Astrocyte of the cerebellum (primary cell): ENCODE measurements around the gene HMMR.
"Not testable (repeated sequence)": the region's sequence is repeated elsewhere in the genome, so short reads cannot be mapped to it uniquely, and the experiment has no call there.

ENCODE experiments used
- DNase-seq: peaks from one replicate; pipeline ENCODE4 v3.0.0-alpha.2; 2011; ENCODE audit warnings: low read depth
- H3K4me3 ChIP-seq: 2 replicates; pipeline ENCODE4 v1.5.1; 2011; ENCODE audit warnings: mild to moderate bottlenecking, low read depth, low read length, moderate library complexity
- in situ Hi-C: cut with HindIII; loops from 2 replicates; pipeline ENCODE4 v1.10.0; 2017; ENCODE audit warnings: low sequenced_read_pairs
- TF ChIP-seq, protein P1 (sequence below): IDR thresholded peaks from 2 replicates; pipeline ENCODE4 v1.5.1; 2012; ENCODE audit warnings: low read length, low read depth, moderate library complexity, mild to moderate bottlenecking; ENCODE audit errors: missing control alignments

HMMR gene, protein sequence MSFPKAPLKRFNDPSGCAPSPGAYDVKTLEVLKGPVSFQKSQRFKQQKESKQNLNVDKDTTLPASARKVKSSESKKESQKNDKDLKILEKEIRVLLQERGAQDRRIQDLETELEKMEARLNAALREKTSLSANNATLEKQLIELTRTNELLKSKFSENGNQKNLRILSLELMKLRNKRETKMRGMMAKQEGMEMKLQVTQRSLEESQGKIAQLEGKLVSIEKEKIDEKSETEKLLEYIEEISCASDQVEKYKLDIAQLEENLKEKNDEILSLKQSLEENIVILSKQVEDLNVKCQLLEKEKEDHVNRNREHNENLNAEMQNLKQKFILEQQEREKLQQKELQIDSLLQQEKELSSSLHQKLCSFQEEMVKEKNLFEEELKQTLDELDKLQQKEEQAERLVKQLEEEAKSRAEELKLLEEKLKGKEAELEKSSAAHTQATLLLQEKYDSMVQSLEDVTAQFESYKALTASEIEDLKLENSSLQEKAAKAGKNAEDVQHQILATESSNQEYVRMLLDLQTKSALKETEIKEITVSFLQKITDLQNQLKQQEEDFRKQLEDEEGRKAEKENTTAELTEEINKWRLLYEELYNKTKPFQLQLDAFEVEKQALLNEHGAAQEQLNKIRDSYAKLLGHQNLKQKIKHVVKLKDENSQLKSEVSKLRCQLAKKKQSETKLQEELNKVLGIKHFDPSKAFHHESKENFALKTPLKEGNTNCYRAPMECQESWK

GRCh38 chr5:163460562-163461171 lies at the start of gene HMMR:
Gene HMMR (plus strand): TSS chr5:163460632. CDS start chr5:163460693, 61 bp downstream.
- TF ChIP-seq, protein P1, sequence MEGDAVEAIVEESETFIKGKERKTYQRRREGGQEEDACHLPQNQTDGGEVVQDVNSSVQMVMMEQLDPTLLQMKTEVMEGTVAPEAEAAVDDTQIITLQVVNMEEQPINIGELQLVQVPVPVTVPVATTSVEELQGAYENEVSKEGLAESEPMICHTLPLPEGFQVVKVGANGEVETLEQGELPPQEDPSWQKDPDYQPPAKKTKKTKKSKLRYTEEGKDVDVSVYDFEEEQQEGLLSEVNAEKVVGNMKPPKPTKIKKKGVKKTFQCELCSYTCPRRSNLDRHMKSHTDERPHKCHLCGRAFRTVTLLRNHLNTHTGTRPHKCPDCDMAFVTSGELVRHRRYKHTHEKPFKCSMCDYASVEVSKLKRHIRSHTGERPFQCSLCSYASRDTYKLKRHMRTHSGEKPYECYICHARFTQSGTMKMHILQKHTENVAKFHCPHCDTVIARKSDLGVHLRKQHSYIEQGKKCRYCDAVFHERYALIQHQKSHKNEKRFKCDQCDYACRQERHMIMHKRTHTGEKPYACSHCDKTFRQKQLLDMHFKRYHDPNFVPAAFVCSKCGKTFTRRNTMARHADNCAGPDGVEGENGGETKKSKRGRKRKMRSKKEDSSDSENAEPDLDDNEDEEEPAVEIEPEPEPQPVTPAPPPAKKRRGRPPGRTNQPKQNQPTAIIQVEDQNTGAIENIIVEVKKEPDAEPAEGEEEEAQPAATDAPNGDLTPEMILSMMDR, result no peak
- no peak for DNase-seq
- H3K4me3 ChIP-seq, result peak within 1 kb of the TSS; percentile 65
- in situ Hi-C loops, result no loop called here

GRCh38 chr5:163415673-163416072 lies 44.8 kb upstream of the HMMR start:
- in situ Hi-C loops, DNase-seq, H3K4me3 ChIP-seq: not testable (repeated sequence)

GRCh38 chr5:163424836-163425235 lies 35.6 kb upstream of the HMMR start:
- no peak overlapping the region for H3K4me3 ChIP-seq
- in situ Hi-C loops, result no loop called here
- DNase-seq, result no peak
- TF ChIP-seq, protein P1, result no peak

DNA sequence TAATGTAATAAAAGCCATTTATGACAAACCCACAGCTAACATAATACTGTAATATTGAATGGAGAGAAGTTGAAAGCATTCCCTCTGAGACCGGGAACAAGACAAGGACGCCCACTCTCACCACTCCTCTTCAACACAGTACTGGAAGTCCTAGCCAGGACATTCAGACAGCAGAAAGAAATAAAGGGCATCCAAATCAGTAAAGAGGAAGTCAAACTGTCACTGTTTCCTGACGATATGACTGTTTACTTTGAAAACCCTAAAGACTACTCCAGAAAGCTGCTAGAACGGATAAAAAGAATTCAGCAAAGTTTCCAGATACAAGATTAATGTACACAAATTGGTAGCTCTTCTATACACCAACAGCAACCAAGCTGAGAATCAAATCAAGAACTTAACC lies 34.3 kb upstream of the HMMR start:
- in situ Hi-C loops, H3K4me3 ChIP-seq, DNase-seq: not testable (repeated sequence)

DNA sequence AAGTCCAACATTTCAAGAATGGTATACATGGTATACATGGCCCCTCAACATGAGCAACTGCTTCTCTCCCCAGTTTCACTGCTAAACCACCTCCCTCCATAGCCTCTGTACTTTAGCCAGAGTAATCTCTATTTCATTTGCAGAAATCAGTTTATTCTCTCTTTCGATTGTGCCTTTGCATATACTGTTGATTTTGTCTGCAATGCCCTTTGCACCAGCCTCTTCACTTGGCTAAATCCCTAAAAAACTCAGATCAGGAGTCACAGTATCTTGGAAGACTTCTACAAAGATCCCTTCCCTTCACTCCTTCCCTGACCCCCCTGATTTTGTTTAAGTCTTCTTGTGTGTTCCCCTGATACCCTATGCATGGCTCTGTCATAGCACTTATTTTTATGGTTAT lies 27.9 kb upstream of the HMMR start:
- TF ChIP-seq, protein P1, result no peak
- no peak for DNase-seq
- no peak overlapping the region for H3K4me3 ChIP-seq
- in situ Hi-C loops, result no loop called here

GRCh38 chr5:163433271-163433670 lies 27.2 kb upstream of the HMMR start:
- in situ Hi-C loops, result no loop called here
- H3K4me3 ChIP-seq, result no peak overlapping the region
- TF ChIP-seq, protein P1, result no peak
- DNase-seq, result no peak

DNA sequence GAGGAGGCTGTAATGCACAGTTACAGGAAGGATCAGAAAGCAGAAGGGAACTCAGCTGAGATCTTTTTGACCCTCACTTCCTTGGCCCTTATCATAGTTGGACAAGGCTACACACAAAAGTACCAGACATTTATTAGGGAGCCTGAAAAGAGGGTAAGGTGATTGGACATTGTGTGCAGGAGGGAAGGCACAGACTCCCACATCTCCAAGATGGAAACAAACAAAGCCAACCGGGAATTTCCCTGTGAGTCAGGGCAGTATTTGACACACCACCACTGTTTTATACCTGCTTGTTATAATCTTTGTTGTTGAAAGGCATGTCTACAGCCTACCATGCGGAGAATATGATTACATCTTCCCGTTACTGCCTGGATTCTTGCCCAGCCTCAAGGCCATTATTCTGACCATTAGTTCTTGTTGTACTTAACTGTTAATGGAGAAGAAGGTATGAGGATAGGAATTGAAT lies 26.0 kb upstream of the HMMR start:
- DNase-seq, result peak; percentile 45
- TF ChIP-seq, protein P1, result no peak
- H3K4me3 ChIP-seq, result no peak overlapping the region
- in situ Hi-C loops, result no loop called here
